Skeletal muscle tissue (tissue), 4 donors: ENCODE results near the gene LGALS3BP. TPM values are rescaled to one million over a fixed set of nuclear protein-coding genes. Genes with fewer than 3 reads are reported as not detected.
A peak's percentile ranks its signal among the peaks of the same experiment; 100 is the strongest.

Experiments
- H3K27ac ChIP-seq: one replicate; pipeline ENCODE4 v1.7.0; 2013; ENCODE audit warnings: mild to moderate bottlenecking, low read depth, low read length, inconsistent platforms
- H3K27me3 ChIP-seq, 3 donors: one replicate each; pipeline ENCODE4 v1.7.0; 2013; ENCODE audit warnings: low read length in 3 of 3; ENCODE audit not compliant: control insufficient read depth in 3 of 3, insufficient read depth in 3 of 3
- H3K36me3 ChIP-seq, 3 donors: one replicate each; pipeline ENCODE4 v1.7.0; 2013; ENCODE audit warnings: low read length in 3 of 3; ENCODE audit not compliant: control insufficient read depth in 3 of 3, insufficient read depth in 3 of 3
- H3K4me1 ChIP-seq, 3 donors: one replicate each; pipeline ENCODE4 v1.7.0; 2013; ENCODE audit warnings: low read length in 3 of 3, mild to moderate bottlenecking in 3 of 3; ENCODE audit not compliant: control insufficient read depth in 3 of 3, insufficient read depth in 3 of 3
- H3K4me3 ChIP-seq, 3 donors: one replicate each; pipeline ENCODE4 v1.7.0; 2013; ENCODE audit warnings: low read length in 3 of 3
- H3K9ac ChIP-seq, 3 donors: one replicate each; pipeline ENCODE4 v1.7.0; 2013; ENCODE audit warnings: low read length in 3 of 3, mild to moderate bottlenecking in 3 of 3, moderate library complexity in 2 of 3, low read depth in 1 of 3
- H3K9me3 ChIP-seq, 3 donors: one replicate each; pipeline ENCODE4 v1.7.0; 2013; ENCODE audit warnings: low read length in 3 of 3; ENCODE audit not compliant: control insufficient read depth in 3 of 3
- total RNA-seq: library from RNA; depleted of rRNA; stranded (reverse); fragments of >200 nt; gene quantifications from one replicate; pipeline ENCODE4 v1.2.3, GENCODE V29; 2014
- donor health status: Osteomylitis.

Gene LGALS3BP
- 55.8 TPM for total RNA-seq

GRCh38 chr17:78979780-78980623, at the start of gene LGALS3BP:
LGALS3BP (minus strand) TSS chr17:78979923; CDS start chr17:78977191, 2,732 bp downstream.
- H3K4me1 ChIP-seq: peaks cover 26 to 39% (median 37%) of the 10 kb centered on the region in 3 donors
- H3K27ac ChIP-seq: no peak within 1 kb of the TSS
- H3K9ac ChIP-seq: peak within 1 kb of the TSS in 2 of 3 donors; percentile 50 to 51

GRCh38 chr17:79028496-79029326, 49.0 kb upstream of the LGALS3BP start:
- Histone ChIP-seq H3K27me3 (peaks cover 13 to 16% (median 14%) of the 10 kb centered on the region in 3 donors), H3K36me3 (no peaks in the 10 kb centered on the region), H3K27ac (no peak overlapping the region), H3K9ac (no peak overlapping the region), H3K9me3 (no peaks in the 10 kb centered on the region), H3K4me3 (no peak overlapping the region), H3K4me1 (peaks cover 50 to 58% (median 52%) of the 10 kb centered on the region in 3 donors)

More at GRCh38 chr17:78979780-78980623, at the start of gene LGALS3BP:
- no peaks in the 10 kb centered on the region for H3K9me3 ChIP-seq
- H3K36me3 ChIP-seq: no peaks in the 10 kb centered on the region
- H3K27me3 ChIP-seq: no peaks in the 10 kb centered on the region
- H3K4me3 ChIP-seq: peak within 1 kb of the TSS; percentile 43 to 69 (median 56)

GRCh38 chr17:79027925-79028491, 48.3 kb upstream of the LGALS3BP start:
- Histone ChIP-seq H3K4me3 (peak overlapping the region in 1 of 3 donors; percentile 54), H3K9me3 (no peaks in the 10 kb centered on the region)

GRCh38 chr17:79027274-79027924, 47.7 kb upstream of the LGALS3BP start:
- Histone ChIP-seq H3K9me3 (no peaks in the 10 kb centered on the region), H3K36me3 (no peaks in the 10 kb centered on the region), H3K4me3 (peak overlapping the region in 2 of 3 donors; percentile 24 to 54), H3K9ac (peak overlapping the region; percentile 6 to 47 (median 40)), H3K4me1 (peaks cover 55 to 63% (median 57%) of the 10 kb centered on the region in 3 donors), H3K27me3 (peaks cover 13 to 16% (median 14%) of the 10 kb centered on the region in 3 donors), H3K27ac (peak overlapping the region; percentile 40)

More at GRCh38 chr17:79027925-79028491, 48.3 kb upstream of the LGALS3BP start:
- Histone ChIP-seq H3K9ac (peak overlapping the region in 2 of 3 donors; percentile 12 to 47), H3K27me3 (peaks cover 13 to 16% (median 14%) of the 10 kb centered on the region in 3 donors), H3K4me1 (peaks cover 50 to 59% (median 51%) of the 10 kb centered on the region in 3 donors), H3K36me3 (no peaks in the 10 kb centered on the region), H3K27ac (peak overlapping the region; percentile 40)

GRCh38 chr17:79026376-79027273, 46.9 kb upstream of the LGALS3BP start:
- Histone ChIP-seq H3K9me3 (no peaks in the 10 kb centered on the region), H3K27me3 (peaks cover 13 to 16% (median 14%) of the 10 kb centered on the region in 3 donors), H3K36me3 (no peaks in the 10 kb centered on the region), H3K4me1 (peaks cover 58 to 64% (median 60%) of the 10 kb centered on the region in 3 donors), H3K4me3 (peak overlapping the region; percentile 15 to 52 (median 33)), H3K9ac (peak overlapping the region in 2 of 3 donors; percentile 40 to 64), H3K27ac (peak overlapping the region; percentile 40)

- peaks cover 68 to 73% (median 71%) of the 10 kb centered on the region in 3 donors for H3K4me1 ChIP-seq
- peak overlapping the region; percentile 66 to 73 (median 72) for H3K4me3 ChIP-seq
- H3K36me3 ChIP-seq: no peaks in the 10 kb centered on the region
- H3K27ac ChIP-seq: peak overlapping the region; percentile 65
- H3K9ac ChIP-seq: peak overlapping the region; percentile 67 to 80 (median 79)
- no peaks in the 10 kb centered on the region for H3K9me3 ChIP-seq
- H3K27me3 ChIP-seq: peaks cover 13 to 16% (median 14%) of the 10 kb centered on the region in 3 donors
These were observed 45.4 kb upstream of the LGALS3BP start for GRCh38 chr17:79024901-79025737.

GRCh38 chr17:79023886-79024771, 44.4 kb upstream of the LGALS3BP start, which contains the start of gene C1QTNF1:
C1QTNF1 (plus strand) TSS chr17:79024169; CDS start chr17:79043969, 19,800 bp downstream.
- Histone ChIP-seq H3K9ac (peak within 1 kb of the TSS; percentile 67 to 80 (median 79)), H3K9me3 (no peaks in the 10 kb centered on the region), H3K27me3 (peaks cover 7 to 16% (median 14%) of the 10 kb centered on the region in 3 donors), H3K4me3 (peak within 1 kb of the TSS; percentile 66 to 73 (median 72)), H3K36me3 (no peaks in the 10 kb centered on the region), H3K4me1 (peaks cover 70 to 75% (median 73%) of the 10 kb centered on the region in 3 donors), H3K27ac (peak within 1 kb of the TSS; percentile 65)
